Fibroblast of upper back skin (primary cell): Measurements from ENCODE around the gene C1GALT1.
A peak's percentile ranks its signal among the peaks of the same experiment; 100 is the strongest.
"Not testable (repeated sequence)": the region's sequence is repeated elsewhere in the genome, so short reads cannot be mapped to it uniquely, and the experiment has no call there.

Source experiments
- DNase-seq: peaks from one replicate; pipeline ENCODE4 v3.0.0-alpha.2; 2013

The C1GALT1 gene

GRCh38 chr7:7242899-7243298 lies 60.6 kb downstream of the C1GALT1 start:
- no peak for DNase-seq

DNA sequence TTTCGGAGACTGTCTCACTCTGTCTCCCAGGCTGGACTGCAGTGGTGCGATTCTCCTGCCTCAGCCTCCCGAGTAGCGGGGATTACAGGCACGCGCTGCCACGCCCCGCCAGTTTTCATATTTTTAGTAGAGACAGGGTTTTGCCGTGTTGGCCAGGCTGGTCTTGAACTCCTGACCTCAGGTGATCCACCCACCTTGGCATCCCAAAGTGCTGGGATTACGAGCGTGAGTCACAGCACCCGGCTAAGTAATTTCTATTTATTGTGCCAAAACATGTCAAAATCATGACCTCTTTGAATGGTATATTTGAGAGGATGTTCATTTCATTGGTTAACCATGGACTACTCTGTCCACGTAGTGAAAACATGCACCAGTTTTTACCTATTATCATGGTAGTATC lies 62.9 kb downstream of the C1GALT1 start:
- DNase-seq = not testable (repeated sequence)

DNA sequence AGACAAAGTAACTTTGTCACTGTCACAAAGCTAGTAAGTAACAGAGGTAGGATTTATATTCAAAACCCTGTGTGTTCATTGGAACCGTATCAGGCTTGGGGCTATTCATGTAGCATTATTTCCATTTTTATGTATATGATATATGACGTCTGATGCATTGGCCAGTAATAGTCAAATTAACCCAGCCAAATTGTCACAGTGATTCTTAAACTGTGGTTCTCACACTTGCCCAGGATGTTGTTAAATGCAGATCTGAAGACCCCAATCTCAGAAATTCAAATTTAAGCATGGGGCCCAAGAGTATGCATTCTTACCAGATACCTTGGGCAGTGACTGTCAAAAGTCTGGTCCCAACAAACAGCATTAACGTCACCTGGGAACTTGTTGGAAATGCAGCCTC lies 63.9 kb downstream of the C1GALT1 start:
- no peak for DNase-seq

DNA sequence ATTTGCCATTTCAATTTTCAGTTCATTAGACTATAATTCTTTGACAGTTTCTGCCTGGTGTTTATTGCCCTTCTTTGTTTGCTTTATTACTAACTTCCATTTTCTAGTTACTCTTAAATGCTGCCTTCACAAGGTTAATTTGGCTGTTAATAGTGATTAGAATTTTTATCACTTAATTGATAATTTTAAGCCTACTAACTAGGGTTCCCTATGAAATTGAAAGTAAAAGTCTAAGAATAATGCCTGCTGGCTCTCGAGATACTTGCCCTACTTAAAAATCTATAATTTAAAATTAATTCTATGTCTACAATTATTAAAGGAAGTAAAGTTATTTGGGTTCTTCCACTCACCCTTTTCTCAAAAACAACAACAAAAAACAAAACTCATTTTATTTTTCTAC lies 65.3 kb downstream of the C1GALT1 start:
- DNase-seq = no peak

GRCh38 chr7:7249814-7250213 lies 67.5 kb downstream of the C1GALT1 start:
- no peak for DNase-seq

DNA sequence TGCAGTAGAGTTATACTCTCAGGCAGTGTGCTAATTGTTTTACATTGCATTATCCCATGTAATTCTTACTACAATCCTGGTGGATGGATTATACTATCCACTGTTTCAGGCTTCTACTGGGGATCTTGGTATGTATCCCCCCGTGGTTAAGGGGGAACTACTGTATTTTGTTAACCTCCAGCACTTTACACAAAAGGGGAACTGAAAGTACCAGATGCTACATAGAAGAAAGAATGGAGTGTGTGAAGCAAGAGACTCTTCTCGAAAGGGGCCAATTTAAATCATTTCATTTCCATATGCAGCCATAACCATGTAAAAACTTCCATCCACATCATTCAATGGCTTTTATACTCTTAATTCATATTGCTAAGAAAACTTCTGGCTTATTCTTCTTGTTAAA lies 69.4 kb downstream of the C1GALT1 start:
- no peak for DNase-seq

DNA sequence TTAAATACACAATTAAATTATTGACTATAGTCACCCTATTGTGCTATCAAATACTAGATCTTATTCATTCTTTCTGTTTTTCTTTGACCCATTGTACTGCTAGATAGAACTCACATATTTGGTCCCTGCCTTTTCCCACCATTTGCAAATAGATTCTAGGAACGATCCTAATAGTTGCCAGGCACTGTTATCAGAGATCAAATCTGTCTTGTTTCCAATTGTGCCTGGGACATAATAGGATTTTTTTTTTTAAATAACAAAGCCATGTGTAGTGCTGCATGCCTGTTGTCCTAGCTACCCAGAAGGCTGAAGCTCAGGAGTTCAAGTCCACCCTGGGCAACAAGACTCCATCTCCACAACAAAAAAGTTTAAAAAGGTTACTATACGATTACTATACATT lies 72.0 kb downstream of the C1GALT1 start:
- DNase-seq = no peak

DNA sequence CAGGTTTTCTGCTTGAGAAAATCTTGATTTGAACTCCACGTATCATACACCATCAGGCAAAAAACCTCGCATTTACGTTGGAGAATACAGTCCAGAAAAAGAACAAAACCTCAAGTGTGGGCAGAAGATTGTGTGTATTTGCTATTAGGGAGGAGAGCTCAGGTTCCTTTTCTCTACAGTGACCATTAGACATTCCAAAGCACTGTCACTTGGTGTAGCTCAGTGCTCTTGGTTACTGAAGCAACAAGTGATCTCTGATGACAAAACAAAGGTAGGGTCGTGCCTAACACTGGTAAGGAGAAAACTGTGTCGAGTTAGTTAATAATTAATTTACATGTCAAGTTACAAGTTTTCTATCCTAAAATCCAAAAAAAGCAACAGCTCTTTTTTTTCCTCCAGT lies 72.6 kb downstream of the C1GALT1 start:
- DNase-seq = no peak

- no peak for DNase-seq
Observed at GRCh38 chr7:7256731-7257274, 74.5 kb downstream of the C1GALT1 start.

- no peak for DNase-seq
Observed at GRCh38 chr7:7257899-7258692, 75.8 kb downstream of the C1GALT1 start.

DNA sequence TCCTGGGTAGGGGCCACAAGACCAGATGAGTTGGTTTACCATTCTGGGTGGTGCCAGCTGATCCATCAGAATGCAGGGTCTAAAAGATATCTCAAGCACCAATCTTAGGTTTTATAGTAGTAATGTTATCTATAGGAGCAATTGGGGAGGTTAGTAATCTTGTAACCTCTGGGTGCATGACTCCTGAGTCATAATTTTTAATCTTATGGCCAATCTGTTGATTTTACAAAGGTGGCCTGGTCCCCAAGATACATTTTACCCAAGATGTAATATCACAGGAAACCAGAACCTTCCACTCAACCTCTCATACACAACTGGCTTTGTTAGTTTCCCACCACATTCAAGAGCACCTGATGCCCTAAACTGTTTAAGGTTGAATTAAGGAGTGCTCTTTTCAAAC lies 79.5 kb downstream of the C1GALT1 start:
- no peak for DNase-seq

DNA sequence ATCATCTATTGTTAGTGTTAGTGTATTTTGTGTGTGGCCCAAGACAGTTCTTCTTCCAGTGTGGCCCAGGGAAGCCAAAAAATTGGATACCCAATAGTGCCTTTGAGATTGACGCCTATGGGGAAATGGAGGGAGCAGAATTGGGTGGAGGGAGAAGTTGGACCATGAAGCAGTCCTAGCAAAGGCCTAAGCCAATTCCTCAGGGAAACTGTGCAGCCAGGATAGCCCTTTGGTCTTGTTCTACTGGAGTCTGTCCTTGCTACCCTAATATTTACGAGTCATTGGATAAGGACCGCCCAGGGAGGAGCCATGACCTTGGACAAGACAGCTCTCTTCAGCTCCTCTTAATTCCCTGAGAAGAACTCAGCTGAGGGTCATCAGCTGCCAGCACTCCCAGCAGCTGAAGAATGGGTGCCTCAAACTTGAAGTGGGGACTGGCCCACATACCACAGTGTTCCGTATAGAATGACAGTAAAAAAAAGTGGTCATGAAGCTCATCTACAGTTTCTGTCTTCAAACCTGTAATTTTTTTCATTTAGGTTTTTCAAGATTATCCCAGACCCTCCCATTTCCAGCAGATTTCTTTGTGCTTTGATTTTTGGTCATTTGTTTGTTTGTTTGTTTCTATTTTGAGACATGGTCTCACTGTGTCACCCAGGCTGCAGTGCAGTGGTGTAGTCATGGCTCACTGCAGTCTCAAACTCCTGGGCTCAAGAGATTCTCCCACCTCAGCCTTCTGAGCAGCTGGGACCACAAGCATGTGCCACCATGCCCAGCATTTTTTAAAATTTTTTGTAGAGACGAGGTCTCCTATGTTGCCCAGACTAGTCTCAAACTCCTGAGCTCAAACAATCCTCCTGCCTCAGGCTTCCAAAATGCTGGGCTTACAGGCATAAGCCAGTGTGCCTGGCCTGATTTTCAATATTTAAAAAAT lies 81.2 kb downstream of the C1GALT1 start:
- DNase-seq = no peak

GRCh38 chr7:7264306-7265040 lies 82.1 kb downstream of the C1GALT1 start:
- no peak for DNase-seq

DNA sequence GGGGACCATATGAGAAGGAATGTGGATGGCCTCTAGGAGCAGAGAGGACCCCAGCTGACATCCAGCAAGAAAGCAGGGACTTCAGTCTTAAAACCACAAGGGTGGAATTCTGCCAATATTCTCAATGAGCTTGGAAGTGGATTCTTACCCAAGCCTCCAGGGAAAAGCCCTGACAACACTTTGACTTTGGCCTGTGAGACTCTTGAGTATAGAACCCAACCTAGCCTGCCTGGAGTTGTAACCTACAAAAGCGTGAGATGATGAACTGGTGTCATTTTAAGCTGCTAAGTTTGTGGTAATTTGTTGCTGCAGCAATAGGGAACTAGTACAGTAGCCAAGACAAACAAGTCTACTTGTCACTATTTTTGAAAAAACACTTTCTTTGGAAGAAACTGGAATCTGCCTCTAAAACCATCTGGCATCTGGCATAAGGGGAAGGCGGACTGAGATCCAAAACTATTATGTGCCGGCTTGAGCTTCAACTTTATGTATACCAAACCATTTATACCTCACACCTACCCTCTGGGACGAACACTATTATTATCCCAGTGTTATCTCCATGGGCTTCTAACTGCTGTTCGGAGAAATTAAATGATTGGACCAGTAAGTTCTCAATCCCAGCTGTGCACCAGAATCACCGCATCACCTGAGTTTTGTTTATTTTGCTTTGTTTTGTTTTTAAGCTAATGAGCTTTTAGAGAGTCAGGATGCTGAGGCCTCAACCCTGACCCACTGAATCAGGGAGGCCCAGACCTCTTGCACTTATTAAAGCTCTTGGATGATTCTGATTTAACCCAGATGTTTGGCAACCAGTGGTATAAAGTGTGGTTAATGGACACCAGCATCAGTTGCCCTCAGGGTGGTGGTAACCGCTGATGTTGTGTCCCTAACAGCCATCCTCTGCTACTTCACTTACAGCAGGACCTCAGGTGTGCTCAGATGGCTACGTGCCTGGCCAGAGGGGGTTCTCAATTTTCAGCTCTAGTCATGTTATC lies 83.0 kb downstream of the C1GALT1 start:
- peak; percentile 38 for DNase-seq

DNA sequence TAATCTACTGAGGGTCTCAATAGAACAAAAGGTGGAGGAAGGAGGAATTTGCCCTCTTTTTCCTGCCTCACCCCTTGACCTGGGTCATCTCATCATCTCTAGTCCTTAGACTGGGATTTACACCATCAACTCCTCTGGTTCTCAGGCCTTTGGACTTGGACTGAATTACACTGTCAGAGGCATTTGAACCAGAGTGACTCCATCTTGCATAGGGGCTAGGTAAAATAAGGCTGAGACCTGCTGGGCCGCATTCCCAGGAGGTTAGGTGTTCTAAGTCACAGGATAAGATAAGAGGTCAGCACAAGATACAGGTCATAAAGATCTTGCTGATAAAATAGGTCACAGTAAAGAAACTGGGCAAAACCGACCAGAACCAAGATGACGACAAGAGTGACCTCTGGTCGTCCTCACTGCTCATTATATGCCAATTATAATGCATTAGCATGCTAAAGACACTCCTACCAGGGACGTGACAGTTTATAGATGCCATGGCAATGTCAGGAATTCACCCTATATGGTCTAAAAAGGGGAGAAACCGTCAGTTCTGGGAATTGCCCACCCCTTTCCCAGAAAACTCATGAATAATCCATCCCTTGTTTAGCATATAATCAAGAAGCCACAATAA lies 84.0 kb downstream of the C1GALT1 start:
- DNase-seq = no peak

DNA sequence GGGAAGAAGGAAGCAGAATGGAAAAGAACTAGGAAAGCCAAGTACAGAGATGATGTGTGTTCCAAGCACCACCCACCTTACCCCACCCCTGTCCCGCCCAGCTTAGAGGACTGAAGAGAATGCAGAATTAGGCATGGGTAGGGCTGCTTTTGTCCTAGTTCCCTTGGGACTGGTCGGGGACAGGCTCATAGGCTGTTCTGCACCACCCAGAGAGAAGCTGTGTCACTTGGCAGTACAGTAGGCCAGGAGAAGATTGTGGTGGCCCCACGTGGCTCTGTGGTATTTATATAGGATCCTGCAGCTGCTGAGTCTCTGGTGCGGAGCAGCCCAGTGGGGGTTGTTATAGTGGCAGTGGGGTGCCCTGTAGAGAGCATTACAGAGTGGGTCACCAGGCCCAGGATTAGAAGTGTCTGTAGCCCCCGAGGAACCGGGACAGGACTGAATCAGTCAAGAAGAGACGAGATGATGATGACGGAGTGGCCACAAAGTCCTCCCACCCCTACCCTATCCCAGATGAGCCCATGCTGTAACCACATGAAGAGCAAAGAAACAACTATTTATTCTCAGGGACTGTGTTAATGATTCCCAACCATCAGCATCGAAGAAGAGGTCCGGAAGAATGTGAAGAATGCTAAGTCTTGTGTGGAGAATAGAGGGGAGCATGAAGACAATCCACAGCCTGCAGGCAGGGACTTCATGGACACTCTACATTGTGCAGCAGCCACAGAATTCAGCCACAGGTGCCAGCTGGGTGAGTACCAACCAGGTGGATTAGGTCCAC lies 88.9 kb downstream of the C1GALT1 start:
- peak; percentile 9 for DNase-seq

GRCh38 chr7:7272294-7272693 lies 90.0 kb downstream of the C1GALT1 start:
- DNase-seq = peak; percentile 17

DNA sequence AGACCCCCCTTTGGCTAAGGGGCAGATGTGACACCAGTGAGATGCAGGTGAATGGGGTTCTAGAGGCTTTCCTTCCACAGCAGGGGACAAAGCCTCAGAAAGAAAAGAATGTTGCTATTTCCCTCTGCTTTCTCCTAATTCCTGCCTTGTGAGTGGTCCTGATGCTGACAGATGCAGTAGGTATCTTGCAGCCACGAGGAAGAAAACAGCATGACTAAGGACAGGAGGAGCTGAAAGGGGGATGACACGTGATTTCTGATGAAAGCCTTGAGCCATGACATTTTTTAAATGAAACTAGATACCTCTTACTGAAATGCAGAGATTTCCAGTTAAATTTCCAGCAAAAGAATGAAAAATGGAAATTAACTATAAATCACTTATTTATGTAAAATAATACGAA lies 92.4 kb downstream of the C1GALT1 start:
- peak; percentile 54 for DNase-seq

GRCh38 chr7:7276161-7276560 lies 93.8 kb downstream of the C1GALT1 start:
- DNase-seq = no peak

DNA sequence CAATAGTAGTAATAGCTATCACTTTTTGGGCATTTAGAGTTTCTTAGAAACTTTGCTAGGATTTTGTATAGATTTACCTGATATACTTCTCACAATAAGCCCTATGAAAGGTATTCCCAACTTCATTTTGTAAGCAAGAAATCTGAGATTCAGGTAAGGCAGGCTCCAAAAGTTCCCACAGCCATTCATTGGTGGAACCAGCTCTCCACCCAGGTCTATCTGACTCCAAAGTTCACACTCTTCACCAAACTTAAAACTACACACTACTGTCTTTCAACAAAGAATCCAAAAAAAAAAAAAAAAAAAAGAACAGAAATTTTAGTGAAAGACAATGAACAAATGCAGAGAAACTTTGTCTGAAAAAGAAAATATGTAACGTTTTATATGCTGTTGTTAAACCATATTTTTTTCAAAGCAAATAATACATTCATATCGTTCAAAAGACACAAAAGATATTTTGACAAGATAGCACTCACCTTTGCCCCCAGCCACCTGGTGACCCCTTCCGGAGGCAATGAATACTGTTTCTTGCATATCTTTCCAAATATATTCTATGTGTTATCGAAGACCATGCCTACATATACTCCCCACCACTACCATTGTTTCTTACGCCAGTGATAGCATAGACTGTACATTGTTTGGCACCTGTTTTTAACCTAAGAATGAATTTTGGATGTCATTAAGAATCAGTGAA lies 108.2 kb downstream of the C1GALT1 start:
- no peak for DNase-seq
